Activated T-cell treated with anti-CD3 and anti-CD28 coated beads, Interleukin-2, amount 50 U/mL, for 72 hours (primary cell): ENCODE results near the gene NUP54. TPM values are rescaled to one million over a fixed set of nuclear protein-coding genes. Genes with fewer than 3 reads are reported as not detected.

Experiments
- ATAC-seq, 2 donors: fragments of 150-1000 bp; cut with Tn5 transposase; replicated peaks in 1 of 2; 2 replicates each; pipeline ENCODE4 v1.10.0; 2021; ENCODE audit warnings: moderate library complexity in 2 of 2, mild to moderate bottlenecking in 1 of 2
- DNase-seq, 2 donors: peaks; one replicate each; pipeline ENCODE4 v3.0.0; 2021 to 2022; ENCODE audit warnings: mixed read lengths in 1 of 2
- H3K27ac Mint-ChIP-seq: one replicate; pipeline ENCODE4 v1.8.0; 2022; ENCODE audit warnings: mild to moderate bottlenecking, moderate library complexity, mixed read lengths
- H3K27me3 Mint-ChIP-seq: one replicate; pipeline ENCODE4 v1.8.0; 2022; ENCODE audit warnings: low read depth, mixed read lengths
- H3K36me3 Mint-ChIP-seq, 2 donors: one replicate each; pipeline ENCODE4 v1.8.0; 2022; ENCODE audit warnings: mixed read lengths in 2 of 2, mild to moderate bottlenecking in 1 of 2; ENCODE audit not compliant: insufficient read depth in 2 of 2
- H3K4me1 Mint-ChIP-seq: one replicate; pipeline ENCODE4 v1.8.0; 2022; ENCODE audit warnings: low read depth, mixed read lengths
- H3K4me3 Mint-ChIP-seq, 2 donors: one replicate each; pipeline ENCODE4 v1.8.0; 2022; ENCODE audit warnings: mild to moderate bottlenecking in 2 of 2, mixed read lengths in 2 of 2, moderate library complexity in 2 of 2
- H3K9me3 Mint-ChIP-seq, 2 donors: one replicate each; pipeline ENCODE4 v1.8.0; 2022; ENCODE audit warnings: mixed read lengths in 2 of 2
- total RNA-seq, 2 donors: library from RNA; stranded (reverse); gene quantifications; one replicate each; pipeline ENCODE4 v1.2.3, GENCODE V29; 2022

Gene NUP54
- total RNA-seq, 2 donors from 2014 or later, result 51.3 to 51.9 TPM

DNA sequence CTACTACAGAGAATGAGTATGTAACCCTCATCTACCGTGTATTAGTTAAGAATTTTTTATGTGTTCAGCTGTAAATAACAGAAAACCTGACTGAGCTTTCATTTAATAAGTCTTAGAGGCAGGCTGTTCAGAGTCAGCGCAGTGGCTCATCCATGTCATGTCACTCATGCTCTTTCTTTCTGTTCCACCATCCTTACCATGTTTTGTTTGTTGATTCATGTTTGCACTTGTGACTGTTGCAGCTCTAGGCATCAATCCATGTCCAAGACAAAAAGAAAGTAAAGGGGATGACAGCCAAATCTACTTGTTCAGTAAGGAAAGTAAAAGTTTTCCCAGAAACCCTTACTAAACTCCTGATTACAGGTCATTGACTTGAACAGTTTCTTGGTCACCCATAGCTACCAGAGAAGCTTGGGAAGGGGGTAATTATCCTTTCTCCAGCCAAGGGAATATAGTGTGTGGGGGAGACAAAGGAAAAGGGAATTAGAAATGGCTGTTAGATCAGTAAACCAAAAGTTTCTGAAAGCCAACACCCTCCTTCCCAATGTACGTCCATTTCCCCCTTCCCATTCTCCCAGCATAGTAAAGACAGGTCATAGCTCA lies 64.7 kb downstream of the NUP54 start:
- DNase-seq, result no peak
- Mint-ChIP-seq H3K36me3 (no peaks in the 10 kb centered on the region), H3K9me3 (no peaks in the 10 kb centered on the region), H3K27me3 (peaks cover 40% of the 10 kb centered on the region), H3K4me3 (no peak overlapping the region), H3K4me1 (no peaks in the 10 kb centered on the region), H3K27ac (no peak overlapping the region)
- ATAC-seq, result no peak

DNA sequence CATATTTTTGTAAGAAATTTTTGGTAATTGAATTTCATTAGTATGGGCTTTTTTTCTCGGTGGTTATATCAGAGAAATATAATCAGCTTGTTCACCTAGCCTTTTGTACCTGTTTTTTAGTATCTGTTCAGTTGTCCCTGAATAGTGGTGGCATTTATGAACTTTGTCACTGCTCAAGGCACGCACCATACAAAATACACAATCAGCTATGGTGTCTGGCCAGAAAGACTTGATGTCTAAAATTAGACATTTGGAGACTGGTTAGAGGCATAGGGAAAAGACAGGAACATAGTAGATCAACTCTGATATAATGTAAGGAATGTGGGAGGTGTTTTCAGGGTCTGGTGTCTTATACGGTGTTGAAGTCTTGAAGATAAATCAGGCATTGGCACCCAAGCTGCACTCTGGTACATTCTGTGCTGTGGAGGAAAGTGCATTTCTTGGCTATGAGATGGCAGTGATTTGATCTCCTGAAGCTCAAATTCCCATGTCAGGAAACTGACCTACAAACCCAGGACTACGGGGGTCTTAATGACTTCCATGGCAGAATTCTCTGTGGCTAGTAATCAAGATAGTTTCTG lies 70.1 kb downstream of the NUP54 start:
- Mint-ChIP-seq H3K36me3 (no peaks in the 10 kb centered on the region), H3K9me3 (no peaks in the 10 kb centered on the region), H3K4me1 (no peaks in the 10 kb centered on the region), H3K4me3 (no peak overlapping the region), H3K27ac (no peak overlapping the region), H3K27me3 (peaks cover 7% of the 10 kb centered on the region)
- ATAC-seq (no peak), DNase-seq (no peak)

DNA sequence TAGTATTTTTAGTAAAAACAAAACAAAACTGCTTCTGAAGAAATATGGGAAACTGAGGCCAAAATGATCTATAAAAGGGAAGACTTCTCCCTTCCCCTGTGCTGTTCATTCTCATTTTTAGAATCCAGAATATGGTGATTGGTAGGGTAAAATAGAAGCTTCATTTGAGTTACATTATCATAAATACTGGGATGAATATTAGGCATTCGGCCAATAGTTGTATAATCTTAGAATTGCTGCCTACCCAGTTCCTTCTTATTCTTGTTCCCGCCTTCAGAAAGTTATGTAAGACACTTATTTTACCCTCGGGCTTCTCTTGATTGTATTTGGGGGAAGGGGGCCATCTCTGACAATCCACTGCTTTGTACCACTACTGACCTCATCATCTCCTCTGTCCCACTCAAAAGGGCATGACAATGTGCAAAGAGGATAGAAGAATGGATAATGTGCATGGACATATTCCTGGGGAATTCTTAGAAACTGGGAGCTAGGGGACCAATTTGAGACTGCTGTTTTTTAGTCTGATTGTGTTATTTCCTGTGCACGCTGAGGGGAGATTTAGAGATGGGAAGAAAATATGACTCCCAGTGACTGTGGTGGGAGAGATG lies 73.1 kb downstream of the NUP54 start:
- no peak for DNase-seq
- Mint-ChIP-seq H3K4me1 (no peaks in the 10 kb centered on the region), H3K27me3 (no peaks in the 10 kb centered on the region), H3K4me3 (no peak overlapping the region), H3K9me3 (no peaks in the 10 kb centered on the region), H3K27ac (no peak overlapping the region), H3K36me3 (no peaks in the 10 kb centered on the region)
- ATAC-seq, result no peak

DNA sequence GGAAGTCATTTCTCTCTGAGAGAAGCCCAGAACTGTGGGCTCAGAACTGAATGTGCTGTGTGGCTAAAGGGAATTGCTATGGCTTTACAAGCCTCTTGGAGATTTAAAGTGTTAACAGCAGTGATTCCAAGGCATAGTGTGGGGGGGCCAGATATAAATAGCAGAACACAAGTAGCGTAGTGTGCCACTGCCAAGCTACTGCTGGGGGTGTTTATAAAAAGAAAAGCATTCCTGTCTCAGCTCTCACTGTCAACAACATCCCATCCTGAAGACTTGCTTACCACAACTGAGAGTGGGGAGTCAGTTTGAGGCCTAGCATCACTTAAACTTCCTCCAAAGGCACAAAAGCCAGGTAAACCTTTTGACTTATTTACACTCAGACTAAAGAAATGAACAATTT lies 73.7 kb downstream of the NUP54 start, which contains the start of gene ART3:
ART3 (plus strand) TSS at position 242 of the 400 bp plus-strand sequence. CDS start 1,181 bp downstream, outside the sequence.
- Mint-ChIP-seq H3K27me3 (no peaks in the 10 kb centered on the region), H3K4me1 (no peaks in the 10 kb centered on the region), H3K9me3 (no peaks in the 10 kb centered on the region), H3K27ac (peak within 1 kb of the TSS; percentile 42), H3K4me3 (no peak within 1 kb of the TSS), H3K36me3 (no peaks in the 10 kb centered on the region)
- ATAC-seq, result no peak
- DNase-seq, result no peak

DNA sequence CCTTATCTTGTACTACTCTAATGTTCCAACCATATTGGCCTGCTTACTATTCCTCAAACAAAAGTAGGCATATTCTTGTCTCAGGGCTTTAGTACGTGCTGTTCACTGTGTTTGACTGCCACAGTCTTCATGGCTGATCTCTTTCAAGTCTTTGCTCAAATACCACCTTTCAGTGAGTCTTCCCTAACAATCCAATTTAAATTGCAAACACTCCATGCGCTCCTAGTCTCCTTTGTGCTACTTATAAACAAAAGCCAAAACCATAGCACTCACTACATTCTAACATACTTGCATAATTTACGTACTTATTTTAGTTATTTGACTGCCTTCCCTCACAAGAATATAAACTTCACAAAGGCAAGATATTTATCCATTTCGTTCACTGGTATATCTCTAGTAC lies 75.4 kb downstream of the NUP54 start:
- Mint-ChIP-seq H3K36me3 (no peaks in the 10 kb centered on the region), H3K27ac (no peak overlapping the region), H3K27me3 (no peaks in the 10 kb centered on the region), H3K9me3 (no peaks in the 10 kb centered on the region), H3K4me3 (no peak overlapping the region), H3K4me1 (no peaks in the 10 kb centered on the region)
- DNase-seq (no peak), ATAC-seq (no peak)

- Mint-ChIP-seq H3K4me3 (no peak overlapping the region), H3K4me1 (no peaks in the 10 kb centered on the region), H3K9me3 (no peaks in the 10 kb centered on the region), H3K27me3 (peaks cover 15% of the 10 kb centered on the region), H3K27ac (no peak overlapping the region), H3K36me3 (no peaks in the 10 kb centered on the region)
- DNase-seq, result peak; percentile 74 to 76
- peak; percentile 79 to 89 for ATAC-seq
These were observed 80.4 kb downstream of the NUP54 start for GRCh38 chr4:76067652-76068286.

DNA sequence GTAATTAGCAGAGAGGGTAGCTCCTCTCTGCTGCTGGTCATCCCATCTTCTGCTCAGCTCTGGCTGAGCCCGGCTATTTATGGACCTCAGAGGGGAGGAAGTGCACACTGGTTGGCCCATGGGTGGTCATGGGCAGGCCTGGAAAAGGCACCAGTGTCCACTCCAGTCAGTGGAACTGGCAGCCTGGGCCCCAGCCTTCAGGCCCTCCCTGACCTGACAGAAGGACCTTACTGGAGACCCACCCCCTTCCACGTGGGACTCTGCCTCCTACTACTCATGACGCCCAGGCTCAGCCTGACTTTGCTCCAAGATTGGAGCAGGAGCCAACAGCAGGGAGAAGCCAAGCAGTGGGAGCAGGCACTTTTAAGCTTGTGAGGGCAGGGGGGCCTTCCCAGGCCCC lies 81.7 kb downstream of the NUP54 start:
- no peaks in the 10 kb centered on the region for H3K36me3 Mint-ChIP-seq
- H3K27me3 Mint-ChIP-seq, result peaks cover 22% of the 10 kb centered on the region
- no peaks in the 10 kb centered on the region for H3K9me3 Mint-ChIP-seq
- H3K4me1 Mint-ChIP-seq, result peaks cover 6% of the 10 kb centered on the region
- no peak overlapping the region for H3K27ac Mint-ChIP-seq
- H3K4me3 Mint-ChIP-seq, result no peak overlapping the region
- ATAC-seq, result no peak
- no peak for DNase-seq

Other genes with a start within 250 kb of the NUP54 start
- gene PPEF2, start 245.9 kb downstream of the NUP54 start, total RNA-seq, result not detected
- gene NAAA, start 207.4 kb downstream of the NUP54 start, total RNA-seq, result 10 to 100 TPM; 22.4 to 31.6 TPM
- gene SDAD1, start 157.5 kb downstream of the NUP54 start, total RNA-seq, result 10 to 100 TPM; 42.4 to 46.4 TPM
- 1 to 10 TPM in 1 of 2 donors, under 1 TPM in 1; 0.94 to 2.7 TPM for gene CXCL9, start 140.9 kb downstream of the NUP54 start, total RNA-seq
- gene CXCL10, start 124.9 kb downstream of the NUP54 start, total RNA-seq, result 1 to 10 TPM in 1 of 2 donors, under 1 TPM in 1; 0.62 to 2.9 TPM
- gene CXCL11, start 112.3 kb downstream of the NUP54 start, total RNA-seq, result under 1 TPM in 1 of 2 donors, not detected in 1; 0.19 TPM
- gene ART3, start 73.7 kb downstream of the NUP54 start, total RNA-seq, result not detected
- gene SCARB2, start 65.4 kb upstream of the NUP54 start, total RNA-seq, result 1 to 10 TPM; 5.1 to 8.1 TPM
- not detected for gene FAM47E, start 103.3 kb upstream of the NUP54 start, total RNA-seq
- gene STBD1, start 158.3 kb upstream of the NUP54 start, total RNA-seq, result under 1 TPM in 1 of 2 donors, not detected in 1; 0.30 TPM